HG02759 (cell line): ENCODE measurements around the gene MYOM3.

Experiments
- ATAC-seq: cut with Tn5 transposase; IDR thresholded peaks from one replicate; pipeline ENCODE4 v1.9.1; 2021; ENCODE audit warnings: mild to moderate bottlenecking, moderate library complexity; ENCODE audit not compliant: unreplicated experiment

Gene MYOM3

GRCh38 chr1:24117722-24118409 lies 5.9 kb upstream of the MYOM3 start:
- ATAC-seq: no peak

- ATAC-seq: no peak
These were observed 5.2 kb upstream of the MYOM3 start for GRCh38 chr1:24117132-24117531.

DNA sequence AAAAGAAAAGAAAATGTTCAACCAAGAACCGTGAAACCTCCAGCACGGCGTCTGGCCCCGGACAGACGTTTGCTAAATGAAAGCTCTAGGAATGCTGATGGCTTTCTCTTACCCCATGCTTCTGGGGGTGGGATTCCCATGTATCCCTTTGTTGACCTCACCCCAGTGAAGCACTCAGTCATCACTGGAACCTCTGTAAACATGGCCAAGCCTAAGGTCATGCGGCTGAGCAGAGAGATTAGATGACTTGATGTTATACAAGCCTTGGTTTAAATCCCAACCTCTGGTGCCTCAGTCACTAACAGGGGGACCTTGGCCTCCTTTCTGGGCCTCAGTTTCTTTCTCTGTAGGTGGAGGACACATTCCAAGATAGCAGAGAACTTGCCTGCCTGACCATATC lies 2.8 kb upstream of the MYOM3 start:
- no peak for ATAC-seq

DNA sequence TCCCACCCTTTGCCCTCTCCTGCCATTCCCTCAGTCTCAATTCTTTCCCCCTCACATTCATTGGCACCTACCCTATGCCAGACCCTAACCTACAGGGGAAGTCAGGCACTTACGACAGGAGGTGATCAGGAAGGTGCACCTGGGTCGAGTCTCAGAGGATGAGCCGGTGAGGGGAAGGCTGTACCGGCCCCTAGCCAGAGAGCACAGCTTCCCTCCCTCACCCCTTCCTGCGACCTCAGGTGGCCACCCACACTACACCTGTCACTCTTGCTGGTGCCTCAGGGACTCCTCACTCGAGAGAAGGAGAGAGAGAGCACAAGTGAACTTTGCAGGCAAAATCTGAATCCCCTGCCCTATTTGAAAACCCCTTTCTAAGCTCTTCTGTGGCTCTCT lies 1.7 kb upstream of the MYOM3 start:
- ATAC-seq: no peak

DNA sequence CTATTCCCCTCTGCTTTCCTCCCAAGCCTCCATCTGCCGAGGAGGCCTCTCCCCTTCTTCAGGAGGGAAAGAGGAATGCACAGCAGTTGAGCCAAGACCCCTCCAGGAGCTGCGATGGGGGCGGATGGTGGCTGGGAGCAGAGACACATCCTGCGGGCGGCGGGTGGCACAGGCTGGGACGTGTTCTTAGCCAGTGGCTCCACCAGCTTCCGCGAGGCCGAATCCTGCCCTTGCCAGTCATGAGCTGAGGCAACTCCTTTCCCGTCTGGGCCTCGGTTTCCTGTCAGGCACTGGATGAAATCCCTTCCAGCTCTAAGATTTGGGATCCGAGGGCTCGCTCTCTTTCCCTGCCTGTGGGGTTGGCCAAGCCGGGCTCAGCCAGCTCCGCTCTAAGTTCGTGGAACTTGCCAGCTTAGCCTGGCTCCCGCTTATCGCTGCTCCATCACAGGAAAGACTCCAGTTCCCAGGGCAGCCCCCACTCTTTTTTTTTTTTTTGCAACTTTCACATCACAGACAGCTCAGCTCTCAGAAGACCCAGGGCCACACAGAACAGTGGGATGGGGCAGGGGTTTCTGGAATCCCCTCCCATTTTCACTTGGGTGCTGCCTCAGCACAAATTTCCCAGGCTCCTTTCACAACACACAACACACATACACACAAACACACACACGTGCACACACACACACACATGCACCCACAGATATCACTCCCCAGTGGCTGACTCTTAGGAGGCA lies 506 bp downstream of the MYOM3 start:
- no peak for ATAC-seq

GRCh38 chr1:24110642-24111261 lies 1.2 kb downstream of the MYOM3 start:
- ATAC-seq: no peak

- no peak for ATAC-seq
These were observed 2.1 kb downstream of the MYOM3 start for GRCh38 chr1:24109686-24110475.

- no peak for ATAC-seq
These were observed 2.8 kb downstream of the MYOM3 start for GRCh38 chr1:24109166-24109483.

DNA sequence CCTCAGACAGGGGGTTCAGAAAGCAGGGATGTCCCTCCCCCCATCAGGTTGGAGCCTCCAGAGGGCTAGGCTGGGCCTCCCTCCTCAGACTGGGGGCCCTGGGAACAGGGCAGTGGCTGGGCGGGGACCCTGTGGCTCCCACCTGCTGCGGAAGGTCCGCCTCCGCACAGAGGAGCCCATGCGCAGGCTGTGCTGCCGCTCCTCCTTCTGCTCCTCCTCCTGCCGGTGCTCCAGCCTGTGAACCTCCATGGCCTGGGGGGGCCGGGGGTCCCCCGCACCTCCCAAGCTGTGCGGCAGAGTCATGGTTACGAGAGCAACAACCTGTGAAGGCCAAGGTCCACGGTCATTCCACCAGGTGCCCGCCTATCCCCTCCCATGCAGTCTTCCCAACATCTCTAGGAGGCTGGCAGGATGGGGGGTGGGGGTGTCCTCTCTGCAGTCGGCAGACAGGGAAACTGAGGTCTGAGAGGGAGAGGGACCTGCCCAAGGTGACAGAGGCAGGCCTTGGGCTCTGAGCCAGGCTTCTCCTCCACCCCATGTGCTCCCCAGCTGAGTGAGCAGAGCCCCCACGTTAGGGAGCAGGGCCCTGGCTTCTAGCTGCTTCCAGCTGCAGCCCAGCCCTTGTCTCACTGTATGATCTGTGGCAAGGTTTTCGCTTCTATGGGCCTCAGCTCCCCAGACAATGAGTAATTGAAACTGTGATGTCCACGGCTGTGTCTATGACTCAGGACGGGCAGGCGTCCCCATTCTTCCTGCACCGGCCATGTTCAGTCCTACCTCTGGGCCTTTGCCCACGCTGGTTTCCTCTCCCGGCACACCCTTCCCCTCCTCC lies 3.4 kb downstream of the MYOM3 start:
- ATAC-seq: no peak

DNA sequence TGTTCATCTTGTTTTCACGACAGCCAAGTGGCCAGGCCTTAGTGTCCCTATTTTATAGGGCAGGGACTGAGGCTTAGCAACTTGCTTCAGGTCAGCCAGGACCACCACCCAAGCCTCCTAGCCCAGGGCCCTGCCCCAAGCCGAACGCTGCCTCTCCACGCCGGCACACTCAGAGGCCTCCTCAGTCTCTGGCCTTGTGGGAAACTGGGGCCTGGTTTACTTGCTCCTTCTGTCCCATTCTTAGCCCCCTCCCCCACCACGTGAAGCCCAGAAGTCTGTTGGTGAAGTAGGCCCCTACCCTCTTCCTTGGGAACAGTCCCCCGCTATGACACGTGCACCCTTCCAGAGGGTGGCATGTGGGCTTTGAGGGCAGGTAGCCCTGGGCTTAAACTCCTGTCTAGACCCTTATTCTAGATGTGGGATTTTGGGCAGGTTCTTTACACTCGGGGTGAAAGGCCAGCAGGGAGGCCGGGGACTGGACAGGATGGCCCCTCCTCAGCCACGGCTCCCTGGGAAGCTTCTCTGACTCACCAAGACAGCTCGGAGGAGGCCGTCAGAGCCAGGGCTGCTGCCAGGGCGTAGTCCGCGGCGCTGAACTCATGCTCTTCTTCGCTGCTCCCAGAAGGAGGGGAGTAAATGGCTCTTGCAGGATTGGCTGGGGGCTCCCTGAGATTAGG lies 4.3 kb downstream of the MYOM3 start:
- no peak for ATAC-seq

- ATAC-seq: no peak
These were observed 6.4 kb downstream of the MYOM3 start for GRCh38 chr1:24105368-24106160.

DNA sequence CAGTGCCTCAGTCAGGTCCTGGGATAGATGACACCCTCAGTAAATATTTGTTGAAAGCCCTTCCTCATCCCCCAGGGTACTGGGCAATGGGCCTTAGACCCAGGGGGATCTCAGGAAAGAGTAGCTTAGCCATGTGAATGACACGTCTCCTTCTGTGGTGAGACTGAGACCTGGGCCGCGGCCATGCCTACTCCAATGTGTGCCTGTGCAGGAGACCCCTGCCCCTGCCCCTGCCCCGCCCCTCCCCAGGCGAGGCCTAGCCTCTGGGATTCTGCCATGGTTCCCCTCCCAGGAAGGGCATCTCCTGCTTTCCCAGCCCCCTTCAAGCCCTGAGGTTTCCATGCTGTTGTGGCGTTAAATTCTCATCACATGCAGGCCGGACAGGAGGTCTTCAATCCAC lies 7.1 kb downstream of the MYOM3 start:
- ATAC-seq: no peak

- no peak for ATAC-seq
These were observed 8.1 kb downstream of the MYOM3 start for GRCh38 chr1:24103879-24104278.

DNA sequence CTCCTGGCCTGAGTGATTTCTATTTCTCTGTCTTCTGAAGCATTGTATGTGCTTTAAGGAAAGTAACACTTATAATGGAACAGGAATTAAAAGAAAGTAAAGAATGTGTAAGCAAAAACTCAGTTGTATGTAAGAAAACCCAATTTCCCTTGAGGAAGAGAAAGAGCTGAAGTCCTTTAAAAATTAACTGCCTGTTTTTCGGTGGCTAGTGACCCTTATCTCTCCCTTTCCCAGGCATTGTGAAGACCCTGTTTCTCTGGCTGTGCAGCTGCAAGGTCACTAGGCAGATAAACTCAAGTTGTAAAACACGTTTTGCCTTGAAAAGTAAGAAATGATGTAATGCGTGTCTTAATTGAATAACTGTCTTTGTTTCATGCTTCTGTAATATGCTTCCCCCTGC lies 8.5 kb downstream of the MYOM3 start:
- ATAC-seq: no peak

- ATAC-seq: no peak
These were observed 9.0 kb downstream of the MYOM3 start for GRCh38 chr1:24102961-24103360.

DNA sequence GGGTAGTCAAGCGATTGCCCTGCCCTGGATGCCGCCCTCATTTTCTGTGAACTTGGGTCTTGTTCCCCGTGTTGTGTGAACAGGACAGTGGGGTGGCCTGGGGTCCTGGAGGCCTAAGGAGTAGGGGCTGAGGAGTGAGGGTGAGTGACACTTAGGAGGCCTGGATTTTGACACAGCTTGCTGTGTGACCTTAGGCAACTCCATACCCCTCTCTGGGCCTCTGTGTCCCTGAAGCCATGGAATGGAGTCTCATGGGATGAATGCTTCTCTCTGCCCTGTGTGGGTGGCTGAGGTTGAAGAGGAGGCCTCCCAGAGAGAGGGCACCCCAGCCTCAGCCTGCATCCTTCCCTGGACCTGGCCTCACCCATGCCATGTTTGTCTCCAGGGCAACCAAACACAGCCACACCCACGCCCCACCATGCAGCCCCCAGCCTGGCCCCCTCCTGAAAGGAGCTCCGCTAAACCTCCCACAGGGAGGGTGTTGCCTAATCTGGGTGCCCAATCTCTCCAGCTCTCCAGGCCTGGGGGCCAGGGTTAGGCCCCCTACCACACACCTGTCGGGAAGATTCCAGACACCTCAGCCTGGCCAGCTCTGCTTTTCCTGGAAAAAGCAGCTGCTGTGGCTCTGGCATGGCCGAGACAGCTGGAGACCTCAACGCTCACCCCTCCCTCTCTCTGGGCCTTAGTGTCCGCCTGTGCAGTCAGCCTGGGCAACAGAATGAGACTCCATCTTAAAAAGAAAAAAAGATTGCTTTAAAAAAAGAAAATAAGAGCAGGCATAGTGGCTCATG lies 9.9 kb downstream of the MYOM3 start:
- ATAC-seq: no peak

DNA sequence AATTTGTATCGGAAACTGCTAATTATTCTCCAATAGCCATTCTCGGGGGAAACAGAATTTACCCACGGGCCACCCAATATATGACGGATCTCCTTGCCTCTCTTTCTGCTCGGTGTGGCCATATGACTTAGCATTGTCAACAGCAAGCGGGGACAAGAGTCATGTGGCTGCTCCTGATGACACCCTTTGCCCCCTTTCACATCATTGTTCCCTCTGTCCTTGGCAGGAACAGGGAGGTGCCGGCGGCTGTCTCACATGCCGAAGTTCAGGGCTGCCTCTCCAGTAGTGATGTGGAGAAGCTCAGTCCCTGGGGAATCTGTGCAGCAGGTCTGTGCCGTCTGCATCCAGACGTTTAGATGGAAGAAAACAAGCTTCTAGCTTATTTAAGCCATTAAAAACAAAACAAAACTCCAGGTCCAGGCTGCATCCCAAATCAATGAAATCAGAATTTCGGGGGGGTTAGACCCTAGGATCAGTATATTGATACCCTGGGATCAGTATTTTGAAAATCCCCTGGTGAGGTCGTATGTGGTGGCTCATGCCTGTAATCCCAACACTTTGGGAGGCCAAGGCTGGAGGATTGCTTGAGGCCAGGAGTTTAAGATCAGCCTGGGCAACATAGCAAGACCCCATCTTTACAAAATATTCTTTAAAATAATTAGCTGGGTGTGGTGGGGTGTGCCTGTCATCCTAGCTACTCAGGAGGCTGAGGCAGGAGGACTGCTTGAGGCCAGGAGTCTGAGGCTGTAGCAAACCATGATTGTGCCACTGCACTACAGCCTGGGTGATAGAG lies 10.8 kb downstream of the MYOM3 start:
- no peak for ATAC-seq
